Epithelial cell of alveolus of lung (primary cell): Measurements from ENCODE around the gene CTSW. TPM values are rescaled to one million over a fixed set of nuclear protein-coding genes. Genes with fewer than 3 reads are reported as not detected.

Experiments
- total RNA-seq: library from RNA; depleted of rRNA; stranded (reverse); fragments of >200 nt; gene quantifications from 2 replicates; pipeline ENCODE4 v1.2.1, GENCODE V29; 2015

CTSW gene, protein sequence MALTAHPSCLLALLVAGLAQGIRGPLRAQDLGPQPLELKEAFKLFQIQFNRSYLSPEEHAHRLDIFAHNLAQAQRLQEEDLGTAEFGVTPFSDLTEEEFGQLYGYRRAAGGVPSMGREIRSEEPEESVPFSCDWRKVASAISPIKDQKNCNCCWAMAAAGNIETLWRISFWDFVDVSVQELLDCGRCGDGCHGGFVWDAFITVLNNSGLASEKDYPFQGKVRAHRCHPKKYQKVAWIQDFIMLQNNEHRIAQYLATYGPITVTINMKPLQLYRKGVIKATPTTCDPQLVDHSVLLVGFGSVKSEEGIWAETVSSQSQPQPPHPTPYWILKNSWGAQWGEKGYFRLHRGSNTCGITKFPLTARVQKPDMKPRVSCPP
- total RNA-seq = not detected in 2 replicates

DNA sequence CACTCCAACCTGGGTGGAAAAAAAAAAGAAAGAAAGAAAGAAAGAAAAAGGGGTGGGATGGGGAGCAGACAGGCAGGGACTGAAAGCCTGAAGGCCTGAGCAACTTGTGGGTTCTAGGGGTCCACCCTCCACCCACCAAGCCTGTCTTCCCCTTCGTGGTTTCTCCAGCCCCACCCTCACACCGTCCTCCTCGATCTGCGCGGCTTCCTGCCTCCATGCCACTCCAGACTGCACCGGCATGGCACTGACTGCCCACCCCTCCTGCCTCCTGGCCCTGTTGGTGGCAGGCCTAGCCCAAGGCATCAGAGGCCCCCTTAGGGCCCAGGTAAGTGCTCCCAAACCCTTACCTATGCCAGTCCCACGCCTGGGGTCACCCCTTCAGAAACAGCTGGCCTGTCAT, at the start of gene CTSW:
Gene CTSW, plus strand, starts transcription at position 221 of the 400 bp plus-strand sequence. Its CDS starts 18 bp downstream, at position 239.

DNA sequence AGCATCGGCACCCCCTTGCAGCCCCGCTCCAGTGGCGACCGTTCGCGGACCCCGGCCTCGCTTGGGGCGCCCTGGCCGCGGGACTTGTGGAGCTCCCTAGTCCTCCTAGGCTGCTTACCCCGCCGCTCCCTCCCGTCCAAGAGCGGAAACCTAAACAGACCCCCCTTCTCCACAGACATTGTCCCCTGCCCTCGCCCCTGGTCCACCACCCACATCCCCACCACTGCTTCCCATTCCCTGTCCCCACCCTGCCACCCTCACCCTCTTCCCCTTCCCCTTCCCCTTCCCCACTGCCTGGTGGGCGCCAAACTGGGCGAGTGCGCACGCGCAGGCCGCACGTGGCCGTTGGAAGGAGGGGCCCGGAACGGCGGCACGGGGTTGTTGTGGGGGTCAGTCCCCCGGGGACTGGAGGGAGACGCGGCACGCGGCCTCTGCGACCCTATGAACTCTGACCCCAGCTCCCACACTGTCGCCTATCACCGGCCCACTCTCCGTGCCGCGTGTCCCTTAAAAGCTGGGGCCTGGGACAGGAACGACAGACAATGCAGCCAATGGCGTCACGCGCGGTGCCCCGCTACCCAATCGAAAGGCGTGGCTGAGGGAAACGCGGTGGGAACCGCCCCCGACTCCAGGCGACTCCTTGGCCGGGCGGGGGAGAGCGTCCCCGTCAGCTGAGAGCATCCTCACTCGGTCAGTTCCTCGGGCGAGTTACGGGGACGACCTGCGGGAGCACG, 46.2 kb upstream of the CTSW start, which contains the start of gene SNX32:
Gene SNX32, plus strand, starts transcription at position 667 of the 734 bp plus-strand sequence. CDS start 103 bp downstream, outside the sequence.

DNA sequence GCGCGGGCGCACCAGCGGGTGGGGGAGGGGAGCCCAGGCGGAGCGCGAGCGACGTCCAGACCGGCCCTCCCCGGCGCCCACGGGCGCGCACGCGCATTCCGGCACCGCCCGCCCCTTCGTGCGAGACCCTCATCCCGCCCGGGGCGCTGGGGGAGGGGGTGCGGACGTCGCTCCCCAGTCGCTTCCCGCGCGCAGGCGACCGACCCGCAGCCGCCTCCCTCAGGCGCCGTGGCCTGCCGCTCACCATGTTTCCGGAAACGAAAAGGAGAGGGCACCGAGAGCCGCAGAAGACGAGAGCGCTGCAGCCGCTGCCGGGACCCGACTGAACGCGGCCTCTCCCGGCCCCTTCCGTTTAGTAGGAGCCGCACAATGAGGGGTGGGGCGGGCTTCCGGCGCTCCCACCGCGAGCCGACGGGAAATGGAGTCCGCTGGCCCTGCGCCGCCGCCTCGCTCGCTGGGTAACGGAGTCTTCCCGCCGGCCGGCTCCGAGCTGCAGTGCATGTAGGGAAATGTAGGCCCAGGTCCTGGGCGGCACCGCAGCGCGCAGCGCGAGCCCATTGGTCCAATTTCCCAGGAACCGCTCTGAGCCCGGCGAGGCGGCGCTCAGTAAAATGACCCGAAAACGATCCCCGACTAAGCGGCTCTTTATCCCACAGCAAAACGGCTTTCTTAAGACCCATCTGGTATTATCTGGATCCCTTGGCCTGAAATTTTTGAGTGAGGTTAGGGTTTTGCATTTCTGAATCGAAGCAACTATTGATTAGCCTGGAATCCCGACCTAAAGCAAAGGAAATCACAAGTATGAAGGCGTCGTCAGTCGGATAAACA, 21.6 kb upstream of the CTSW start, which contains the start of gene CFL1:
Gene CFL1, minus strand, starts transcription at position 328 of the 828 bp plus-strand sequence. Its CDS starts 81 bp downstream, at position 247.

DNA sequence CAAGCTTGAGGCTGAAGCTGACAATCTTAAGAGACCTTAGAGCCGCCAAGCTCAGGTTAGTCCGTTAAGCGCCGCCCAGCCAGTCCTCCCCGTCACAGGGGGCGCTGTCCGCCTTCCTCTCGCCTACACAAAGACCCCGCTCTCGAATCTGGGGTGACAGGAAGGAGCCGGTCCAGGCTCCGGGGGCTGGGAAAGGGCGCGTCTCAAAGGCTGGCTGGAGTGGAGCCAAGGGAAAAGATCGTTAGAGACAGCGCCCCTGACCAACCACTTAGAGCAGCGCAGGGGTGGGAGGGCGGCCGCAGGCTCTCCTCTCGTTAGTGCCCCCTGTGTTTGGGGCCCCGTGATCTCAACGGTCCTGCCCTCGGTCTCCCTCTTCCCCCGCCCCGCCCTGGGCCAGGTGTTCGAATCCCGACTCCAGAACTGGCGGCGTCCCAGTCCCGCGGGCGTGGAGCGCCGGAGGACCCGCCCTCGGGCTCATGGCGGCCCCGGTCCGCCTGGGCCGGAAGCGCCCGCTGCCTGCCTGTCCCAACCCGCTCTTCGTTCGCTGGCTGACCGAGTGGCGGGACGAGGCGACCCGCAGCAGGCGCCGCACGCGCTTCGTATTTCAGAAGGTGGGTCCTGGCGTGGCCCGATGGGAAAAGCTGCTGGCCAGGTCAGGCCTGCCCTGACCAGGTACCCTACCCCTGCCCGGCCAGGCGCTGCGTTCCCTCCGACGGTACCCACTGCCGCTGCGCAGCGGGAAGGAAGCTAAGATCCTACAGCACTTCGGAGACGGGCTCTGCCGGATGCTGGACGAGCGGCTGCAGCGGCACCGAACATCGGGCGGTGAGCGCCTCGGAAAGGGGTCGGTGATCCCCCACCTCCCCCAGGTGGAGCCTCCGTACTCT, 19.1 kb upstream of the CTSW start, which contains the start of gene MUS81:
Gene MUS81, plus strand, starts transcription at position 156 of the 887 bp plus-strand sequence. Its CDS starts 321 bp downstream, at position 477.

DNA sequence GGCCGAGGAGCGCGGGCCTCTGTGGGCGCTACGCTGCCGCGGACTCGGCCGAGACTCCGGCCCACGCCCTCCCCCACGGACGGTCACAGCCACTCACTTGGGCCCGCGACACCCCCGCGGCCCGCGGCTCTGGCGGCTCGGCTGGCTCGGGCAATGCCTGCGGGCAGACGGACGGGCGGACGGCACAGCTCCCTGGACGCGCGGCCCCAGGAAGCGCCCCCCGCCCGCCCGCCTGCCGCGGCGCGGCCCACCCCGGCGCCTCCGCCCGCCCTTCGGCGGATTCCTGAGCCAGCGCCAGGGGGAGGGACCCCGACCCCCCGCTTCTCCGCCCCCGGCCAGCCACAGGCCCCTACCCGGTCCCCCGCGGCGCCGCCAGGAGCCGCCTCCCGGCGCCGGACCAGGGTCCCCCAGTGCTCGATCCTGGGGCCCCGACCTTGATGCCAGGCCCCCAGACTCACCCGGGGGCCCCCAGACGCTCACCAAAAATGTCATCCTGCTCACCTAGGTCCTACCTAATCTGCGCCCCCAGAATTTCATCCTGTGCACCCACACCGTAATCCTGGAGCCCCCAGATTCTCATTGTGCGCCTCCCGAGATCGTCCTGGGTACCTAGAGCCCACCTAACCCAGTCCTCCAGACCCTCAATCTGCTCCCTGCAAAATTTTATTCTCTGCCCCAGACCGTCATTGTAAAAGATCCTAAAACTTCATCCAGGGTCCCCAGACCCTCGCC, 6.9 kb upstream of the CTSW start, which contains the start of gene EFEMP2:
Gene EFEMP2, minus strand, starts transcription at position 215 of the 732 bp plus-strand sequence. CDS start 446 bp downstream, outside the sequence.

DNA sequence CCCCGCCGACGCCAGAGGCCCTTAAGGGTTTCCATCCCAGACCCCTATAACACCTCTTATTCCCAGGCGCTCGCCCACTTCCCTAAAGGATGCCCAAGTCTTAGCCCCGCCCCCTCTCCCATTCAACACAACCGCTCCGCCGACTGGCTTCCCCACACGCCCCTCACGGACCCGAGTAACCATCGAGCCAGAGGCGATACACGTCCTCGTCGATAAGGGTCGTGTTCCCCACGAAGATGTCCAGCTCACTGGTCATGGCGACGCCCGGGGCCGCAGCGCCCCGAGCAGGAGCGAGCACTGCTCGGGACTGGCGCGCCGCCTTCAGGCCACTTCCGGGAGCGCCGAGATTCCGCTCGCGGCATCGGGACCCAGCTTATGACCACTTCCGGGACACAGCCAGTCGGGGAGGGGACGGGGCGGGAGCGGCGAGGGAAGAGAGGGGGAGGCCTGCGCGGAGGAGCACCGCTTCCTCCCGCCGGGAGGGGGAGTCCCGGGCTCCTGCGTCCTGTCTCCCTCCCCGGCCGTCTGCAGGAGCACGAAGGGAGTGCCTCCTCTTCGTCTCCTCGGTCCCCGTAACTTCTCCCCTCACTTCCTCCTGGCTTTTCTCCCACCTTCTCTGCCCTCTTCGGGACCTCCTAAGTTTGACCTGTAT, 8.7 kb downstream of the CTSW start, which contains the start of gene FIBP:
Gene FIBP, minus strand, starts transcription at position 309 of the 652 bp plus-strand sequence. Its CDS starts 53 bp downstream, at position 256.

DNA sequence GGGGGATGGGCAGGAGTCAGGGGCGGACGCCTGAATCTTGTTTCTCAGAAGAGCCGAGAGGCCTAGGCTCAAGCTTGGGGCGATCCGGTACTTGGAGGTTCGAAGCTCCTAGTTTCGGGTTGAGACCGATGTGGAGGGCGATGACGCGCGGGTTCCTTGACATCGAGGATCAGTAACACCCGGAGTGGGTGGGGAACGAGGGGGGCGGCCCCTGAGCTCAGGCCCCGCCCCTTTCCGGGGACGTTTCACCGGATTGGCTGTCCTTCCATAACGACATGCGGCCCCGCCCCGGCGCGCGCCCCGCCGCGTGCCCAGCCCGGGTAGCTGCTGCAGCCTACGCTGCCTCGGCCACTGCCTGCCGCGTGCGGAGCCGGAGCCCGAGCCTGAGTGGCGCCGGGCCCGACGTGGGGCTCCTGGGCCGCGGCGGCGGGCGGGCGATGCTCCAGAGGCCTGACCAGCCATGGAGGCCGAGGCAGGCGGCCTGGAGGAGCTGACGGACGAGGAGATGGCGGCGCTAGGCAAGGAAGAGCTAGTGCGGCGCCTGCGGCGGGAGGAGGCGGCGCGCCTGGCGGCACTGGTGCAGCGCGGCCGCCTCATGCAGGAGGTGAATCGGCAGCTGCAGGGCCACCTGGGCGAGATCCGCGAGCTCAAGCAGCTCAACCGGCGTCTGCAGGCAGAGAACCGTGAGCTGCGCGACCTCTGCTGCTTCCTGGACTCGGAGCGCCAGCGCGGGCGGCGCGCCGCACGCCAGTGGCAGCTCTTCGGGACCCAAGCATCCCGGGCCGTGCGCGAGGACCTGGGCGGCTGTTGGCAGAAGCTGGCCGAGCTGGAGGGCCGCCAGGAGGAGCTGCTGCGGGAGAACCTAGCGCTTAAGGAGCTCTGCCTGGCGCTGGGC, 10.9 kb downstream of the CTSW start, which contains the start of gene CCDC85B:
Gene CCDC85B, plus strand, starts transcription at position 350 of the 895 bp plus-strand sequence. Its CDS starts 111 bp downstream, at position 461.

DNA sequence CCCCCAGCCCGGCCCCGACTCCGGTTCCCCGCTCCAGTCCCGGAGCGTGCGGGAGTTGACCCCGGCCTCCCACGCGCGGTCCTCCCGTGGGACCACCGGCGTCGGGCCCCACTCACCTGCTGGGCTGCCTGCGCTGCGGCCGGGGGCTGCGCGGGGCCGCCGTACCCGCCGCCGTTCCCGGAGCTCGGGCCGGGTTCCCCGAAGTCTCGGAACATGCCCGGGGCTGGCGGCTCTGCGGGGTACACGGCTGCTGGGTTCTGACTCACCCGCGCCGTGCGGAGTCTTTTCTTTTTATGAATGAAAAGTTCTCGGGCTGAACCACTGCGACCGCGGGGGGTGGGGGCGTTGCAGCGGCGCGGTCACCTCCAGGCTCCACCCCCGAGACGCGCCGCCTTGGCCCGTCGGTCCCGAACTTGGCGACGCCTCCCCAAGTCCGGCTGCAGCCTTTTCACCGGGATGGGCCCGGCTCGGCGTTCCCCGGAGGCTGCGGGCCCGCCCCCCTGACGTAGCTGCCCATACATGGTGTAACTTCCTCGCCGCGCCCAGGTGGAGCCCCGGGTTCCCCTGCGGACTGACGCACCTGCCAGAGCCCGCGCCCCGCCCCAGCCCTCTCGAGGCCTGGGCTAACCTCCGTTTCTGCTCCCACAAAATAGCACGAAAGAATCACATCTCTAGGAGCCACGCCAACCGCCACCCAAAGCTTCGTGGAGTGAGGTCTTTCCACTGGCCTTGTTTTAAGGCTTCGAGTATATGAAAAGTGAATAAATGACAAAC, 20.7 kb downstream of the CTSW start, which contains the start of gene FOSL1:
Gene FOSL1, minus strand, starts transcription at position 264 of the 774 bp plus-strand sequence. Its CDS starts 49 bp downstream, at position 215.

DNA sequence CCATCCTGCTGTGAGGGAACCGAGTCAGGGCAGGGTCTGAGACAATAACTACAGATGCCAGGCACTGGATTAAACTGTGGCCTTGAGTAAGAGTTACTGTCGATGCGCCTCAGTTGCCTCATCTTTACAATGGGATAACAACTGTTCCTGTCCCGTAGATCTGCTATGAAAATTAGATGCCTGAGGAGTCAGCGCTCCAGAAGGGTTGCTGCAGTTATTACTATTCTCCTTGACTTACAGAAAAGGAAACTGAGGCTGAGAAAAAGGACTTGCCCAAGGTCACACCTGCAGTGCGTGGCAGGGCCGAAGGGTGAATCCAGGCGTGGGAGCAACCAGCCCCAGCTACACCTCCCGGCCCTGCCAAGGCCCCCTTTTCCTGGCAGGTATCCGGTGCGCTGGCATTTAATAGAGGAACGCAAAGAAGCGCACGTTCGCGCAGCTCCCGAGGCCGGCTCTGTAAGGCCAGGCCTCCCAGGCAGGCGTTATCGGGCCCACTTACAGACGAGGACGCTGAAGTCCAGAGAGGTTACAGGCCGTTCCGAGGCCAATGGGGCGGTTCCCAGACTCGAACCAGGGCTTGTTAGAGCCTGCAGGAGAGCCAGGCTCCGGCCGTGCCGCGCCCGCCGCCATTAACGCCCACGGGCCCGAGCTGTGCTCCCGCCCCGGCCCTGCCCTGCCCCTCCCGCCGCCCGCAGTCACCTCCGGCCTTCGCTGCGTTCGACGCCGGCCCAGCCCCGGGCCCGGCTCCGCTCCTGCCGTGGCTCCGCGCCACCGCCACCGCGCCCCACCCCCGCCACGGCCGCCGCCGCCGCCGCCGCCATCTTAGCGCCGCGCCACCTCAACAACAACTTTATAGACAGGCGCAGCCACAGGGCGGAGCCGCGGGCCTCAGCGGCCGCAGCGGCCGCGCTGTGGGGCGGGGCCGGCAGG, 38.8 kb downstream of the CTSW start, which contains the start of gene C11orf68:
Gene C11orf68, minus strand, starts transcription at position 852 of the 930 bp plus-strand sequence. Its CDS starts 31 bp downstream, at position 821.

DNA sequence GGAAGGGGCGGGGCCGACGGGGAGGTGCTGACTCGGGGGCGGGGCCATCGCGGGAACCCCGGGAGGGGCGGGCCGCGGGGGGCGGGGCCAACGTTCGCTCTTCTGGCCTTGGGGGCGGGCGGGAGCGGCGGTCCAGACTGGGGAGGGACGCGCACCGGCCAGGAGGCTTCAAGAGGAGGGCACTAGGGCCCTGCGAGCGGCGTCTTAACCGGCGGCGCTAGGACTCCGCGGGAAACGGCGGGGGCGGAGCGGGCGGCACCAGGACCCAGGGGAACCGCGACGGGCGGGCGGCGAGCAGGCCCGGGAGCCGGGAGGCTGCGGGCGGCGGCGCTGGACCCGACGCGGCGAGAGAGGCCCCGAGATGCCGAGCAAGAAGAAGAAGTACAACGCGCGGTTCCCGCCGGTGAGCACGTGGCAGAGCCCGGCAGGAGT, 39.5 kb downstream of the CTSW start, which contains the start of gene DRAP1:
Gene DRAP1, plus strand, starts transcription at position 286 of the 432 bp plus-strand sequence. Its CDS starts 76 bp downstream, at position 362.

Other genes with a start within 250 kb of the CTSW start
- 25.4 and 39.4 TPM in 2 replicates for gene SIPA1, start 241.7 kb upstream of the CTSW start, total RNA-seq
- 52.4 and 59.5 TPM in 2 replicates for gene RELA, start 216.9 kb upstream of the CTSW start, total RNA-seq
- 39.3 and 44.3 TPM in 2 replicates for gene KAT5, start 167.6 kb upstream of the CTSW start, total RNA-seq
- 68.1 and 98.2 TPM in 2 replicates for gene RNASEH2C, start 159.0 kb upstream of the CTSW start, total RNA-seq
- gene AP5B1, start 98.9 kb upstream of the CTSW start, total RNA-seq = 11.0 and 24.5 TPM in 2 replicates
- gene OVOL1, start 92.8 kb upstream of the CTSW start, total RNA-seq = under 0.01 TPM in 1 of 2 replicates, not detected in the other
- 0.13 and 3.1 TPM in 2 replicates for gene SNX32, start 45.9 kb upstream of the CTSW start, total RNA-seq
- gene CFL1, start 21.7 kb upstream of the CTSW start, total RNA-seq = 940 and 1,907 TPM in 2 replicates
- gene MUS81, start 19.4 kb upstream of the CTSW start, total RNA-seq = 38.3 and 43.1 TPM in 2 replicates
- 127 and 206 TPM in 2 replicates for gene EFEMP2, start 7.0 kb upstream of the CTSW start, total RNA-seq
- 122 and 222 TPM in 2 replicates for gene FIBP, start 8.6 kb downstream of the CTSW start, total RNA-seq
- gene CCDC85B, start 10.8 kb downstream of the CTSW start, total RNA-seq = 138 and 155 TPM in 2 replicates
- 26.8 and 88.8 TPM in 2 replicates for gene FOSL1, start 20.6 kb downstream of the CTSW start, total RNA-seq
- 20.0 and 36.6 TPM in 2 replicates for gene C11orf68, start 39.2 kb downstream of the CTSW start, total RNA-seq
- 125 and 209 TPM in 2 replicates for gene DRAP1, start 39.6 kb downstream of the CTSW start, total RNA-seq
- gene TSGA10IP, start 65.6 kb downstream of the CTSW start, total RNA-seq = not detected in 2 replicates
- 27.7 and 41.0 TPM in 2 replicates for gene SART1, start 81.9 kb downstream of the CTSW start, total RNA-seq
- gene EIF1AD, start 122.3 kb downstream of the CTSW start, total RNA-seq = 17.3 and 33.9 TPM in 2 replicates
- gene BANF1, start 122.7 kb downstream of the CTSW start, total RNA-seq = 49.9 and 112 TPM in 2 replicates
- gene CST6, start 132.2 kb downstream of the CTSW start, total RNA-seq = 22.1 TPM in 1 of 2 replicates, not detected in the other
- not detected in 2 replicates for gene CATSPER1, start 146.6 kb downstream of the CTSW start, total RNA-seq
- 0.91 and 1.8 TPM in 2 replicates for gene GAL3ST3, start 169.3 kb downstream of the CTSW start, total RNA-seq
- 157 and 172 TPM in 2 replicates for gene SF3B2, start 172.5 kb downstream of the CTSW start, total RNA-seq
- gene PACS1, start 190.4 kb downstream of the CTSW start, total RNA-seq = 22.9 and 26.6 TPM in 2 replicates